ENCODE data around the gene PHF14.
A peak's percentile ranks its signal among the peaks of the same experiment; 100 is the strongest.

The PHF14 gene

GRCh38 chr7:11104578-11104977, 130.9 kb downstream of the PHF14 start:
- no peak for DNase-seq

- DNase-seq: no peak
Measured at GRCh38 chr7:11109659-11110058, 136.0 kb downstream of the PHF14 start.

- DNase-seq: no peak
Measured at GRCh38 chr7:11120068-11120664, 146.5 kb downstream of the PHF14 start.

DNA sequence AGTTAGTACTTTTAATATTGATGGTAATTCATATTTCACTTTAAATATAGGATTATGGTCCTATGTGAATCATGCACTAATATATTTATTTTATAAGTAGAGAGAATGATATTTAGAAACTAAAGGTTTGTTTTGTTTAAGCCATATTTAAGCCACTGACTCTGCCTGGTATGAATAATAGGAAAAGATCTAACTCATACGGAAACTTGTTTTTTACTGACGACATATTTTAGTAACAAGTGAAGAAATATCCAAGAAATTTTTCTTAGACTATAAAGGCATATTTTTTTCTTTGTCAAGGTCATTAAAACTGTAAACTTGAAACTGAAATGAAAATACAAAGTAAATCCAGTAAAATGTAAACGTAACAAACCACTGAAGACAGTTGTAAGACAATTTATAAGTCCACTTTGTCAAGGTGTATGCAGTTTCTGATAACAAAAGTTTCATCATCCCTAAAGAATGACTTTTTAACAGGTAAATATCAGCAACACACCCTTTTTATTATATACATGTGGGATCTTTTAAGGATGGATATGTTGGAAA, 147.1 kb downstream of the PHF14 start:
- DNase-seq: no peak

- DNase-seq: no peak
Measured at GRCh38 chr7:11124856-11125559, 151.3 kb downstream of the PHF14 start.

DNA sequence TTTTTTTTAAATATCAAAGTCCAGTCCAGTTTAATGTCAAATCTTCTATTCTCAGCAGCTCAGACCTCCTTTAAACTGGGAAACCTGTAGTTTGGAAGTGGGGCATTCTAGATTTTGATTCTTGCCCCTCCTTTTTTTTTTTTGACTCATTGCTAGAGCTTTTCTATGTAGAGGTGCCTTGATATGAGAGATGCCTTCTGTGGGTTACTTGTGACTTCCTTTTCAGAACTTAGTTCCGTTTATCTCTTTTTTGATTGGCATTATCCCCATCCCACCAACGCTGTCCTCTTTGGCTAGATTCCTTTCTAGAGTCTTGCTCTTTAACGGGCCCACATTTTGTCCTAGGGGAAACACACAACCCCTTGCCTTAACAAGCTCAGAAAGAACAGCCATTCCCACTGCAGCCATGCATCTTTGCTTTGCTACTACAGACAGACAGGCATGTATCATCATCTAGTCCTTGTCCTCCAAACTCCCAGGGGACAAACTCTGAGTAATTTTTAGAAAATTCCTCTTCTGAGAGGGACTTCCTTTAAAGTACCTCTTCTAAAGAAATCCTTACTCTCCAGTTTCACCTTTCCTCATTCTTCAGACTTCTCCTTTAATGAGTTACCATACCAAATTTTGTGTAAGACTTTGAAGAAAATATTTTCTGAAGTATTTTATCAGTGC, 153.6 kb downstream of the PHF14 start:
- DNase-seq: peak; percentile 73

DNA sequence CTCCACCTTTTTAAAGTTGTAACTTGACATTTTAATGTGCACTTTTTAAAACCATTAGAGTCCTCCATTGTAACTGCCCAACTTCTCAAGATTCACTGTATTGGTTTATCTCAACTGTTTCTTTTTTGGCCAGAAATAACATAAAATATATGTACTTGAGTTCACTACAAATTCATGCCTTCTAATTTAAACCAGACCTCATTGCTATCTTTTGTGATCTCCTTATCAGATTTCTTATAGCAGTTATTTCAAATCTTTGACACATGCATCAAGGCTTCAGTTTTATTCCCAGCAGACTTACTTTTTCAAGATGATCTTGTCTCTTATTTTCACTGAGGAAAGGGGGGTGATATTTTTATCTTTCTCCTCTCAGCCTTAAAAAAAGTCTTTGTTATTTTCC, 154.3 kb downstream of the PHF14 start:
- peak; percentile 12 for DNase-seq

GRCh38 chr7:11128498-11128897, 154.8 kb downstream of the PHF14 start:
- no peak for DNase-seq

DNA sequence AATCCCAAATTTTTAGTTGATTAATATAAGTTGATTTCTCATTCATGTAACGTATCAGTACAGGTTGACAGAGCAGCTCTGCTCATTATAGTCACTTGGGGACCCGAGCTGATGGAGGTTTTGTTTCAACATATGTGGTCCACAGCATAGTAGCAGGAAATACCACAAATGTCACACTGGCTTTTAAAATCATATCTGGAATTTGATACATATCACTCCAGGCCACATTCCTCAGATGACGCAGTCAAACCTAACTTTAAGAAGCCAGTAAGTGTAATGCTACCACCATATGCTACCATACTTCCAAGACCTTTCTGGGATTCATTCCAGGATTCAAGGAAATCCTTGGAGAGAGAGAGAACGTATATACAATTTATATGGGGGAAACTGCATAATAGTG, 156.3 kb downstream of the PHF14 start:
- peak; percentile 97 for DNase-seq

DNA sequence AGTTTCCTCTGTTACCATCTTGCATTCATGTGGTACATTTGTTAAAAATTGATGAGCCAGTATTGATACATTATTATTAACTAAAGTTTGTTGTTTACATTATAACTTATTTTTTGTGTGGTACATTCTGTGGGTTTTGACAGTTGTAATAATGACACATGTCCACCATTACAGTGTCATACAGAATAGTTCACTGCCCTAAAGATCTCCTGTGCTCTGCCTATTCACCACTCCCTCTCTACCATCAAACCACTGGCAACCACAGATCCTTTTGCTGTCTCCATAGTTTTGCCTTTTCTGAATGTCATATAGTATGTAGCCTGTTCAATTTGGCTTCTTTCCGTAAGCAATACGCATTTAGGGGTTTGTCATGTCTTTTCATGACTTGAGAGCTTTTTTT, 156.9 kb downstream of the PHF14 start:
- no peak for DNase-seq

- DNase-seq: no peak
Measured at GRCh38 chr7:11133436-11133959, 159.8 kb downstream of the PHF14 start.

- no peak for DNase-seq
Measured at GRCh38 chr7:11135573-11135972, 161.9 kb downstream of the PHF14 start.

DNA sequence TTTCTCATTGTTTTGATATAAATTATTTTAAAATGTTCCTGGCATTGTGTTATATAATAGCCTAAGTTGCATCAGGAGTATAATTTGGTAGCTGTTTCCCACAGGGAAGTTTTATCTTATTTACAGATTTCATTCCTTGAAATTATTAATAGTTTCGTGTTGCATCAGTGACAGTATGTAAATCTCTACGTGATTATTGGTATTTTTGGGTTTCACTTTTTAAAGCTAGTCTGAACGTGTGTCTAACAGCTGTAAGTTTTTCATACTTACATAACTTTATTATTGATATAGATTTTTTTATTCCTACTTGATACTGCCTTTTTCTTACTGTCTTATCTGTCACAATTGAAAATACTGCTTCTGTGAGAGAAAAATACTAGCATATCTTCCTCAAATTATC, 167.9 kb downstream of the PHF14 start:
- no peak for DNase-seq

DNA sequence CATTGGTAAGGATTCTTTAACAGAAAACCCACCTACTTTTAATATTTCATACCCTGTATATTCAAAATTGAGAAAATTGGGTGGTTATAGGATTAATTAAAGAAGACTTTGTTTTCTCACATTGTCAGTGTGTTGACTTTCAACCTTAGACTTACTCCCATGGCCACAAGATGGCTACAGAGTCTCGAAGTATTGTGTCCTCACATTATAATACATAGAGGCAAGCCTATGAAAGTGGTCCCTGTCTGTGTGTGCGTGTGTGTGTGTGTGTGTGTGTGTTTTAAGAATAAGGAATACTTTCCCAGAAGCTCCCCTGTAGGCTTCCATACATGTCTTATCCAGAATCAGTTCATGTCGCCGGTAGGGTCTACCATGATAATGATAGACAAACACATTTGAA, 180.0 kb downstream of the PHF14 start:
- DNase-seq: no peak

DNA sequence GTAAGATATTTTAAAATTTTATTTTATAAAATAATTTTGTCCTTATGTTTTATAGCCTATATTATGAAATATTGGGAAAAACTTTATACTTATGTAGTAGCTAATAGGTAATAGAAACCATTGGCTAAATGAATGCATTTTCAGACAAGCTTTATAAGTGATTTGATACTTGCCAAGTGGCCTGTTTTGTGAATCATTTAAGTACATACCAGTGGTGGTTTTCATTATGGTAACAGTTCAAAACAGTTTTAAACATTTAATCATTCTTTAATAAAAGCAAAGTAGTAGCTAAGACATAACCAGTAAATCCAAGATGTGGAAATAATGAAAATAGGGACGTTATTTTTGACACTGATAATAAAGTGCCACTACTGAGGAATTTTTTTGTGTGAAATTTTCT, 182.2 kb downstream of the PHF14 start:
- DNase-seq: peak; percentile 34

GRCh38 chr7:11161499-11161898, 187.8 kb downstream of the PHF14 start:
- DNase-seq: no peak

- no peak for DNase-seq
Measured at GRCh38 chr7:11163220-11163619, 189.5 kb downstream of the PHF14 start.

DNA sequence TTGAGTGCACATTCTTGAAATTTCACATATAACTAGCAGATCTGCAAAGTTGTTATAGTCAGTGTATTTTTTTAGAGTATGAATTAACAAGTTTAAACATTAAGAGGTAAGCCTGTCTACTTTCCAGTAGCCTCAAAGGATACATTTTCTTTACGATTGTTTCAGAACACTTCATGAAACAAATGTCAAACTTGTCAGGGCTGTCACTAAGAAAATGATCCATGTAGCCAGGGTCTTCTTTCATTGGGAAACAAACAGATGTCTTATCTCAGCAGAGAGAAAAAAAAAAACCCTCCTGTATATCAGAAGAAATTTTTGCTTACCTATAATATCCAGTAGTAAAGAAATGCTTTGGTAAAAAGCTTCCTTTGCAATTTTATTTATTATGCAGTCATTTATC, 192.4 kb downstream of the PHF14 start:
- DNase-seq: no peak

DNA sequence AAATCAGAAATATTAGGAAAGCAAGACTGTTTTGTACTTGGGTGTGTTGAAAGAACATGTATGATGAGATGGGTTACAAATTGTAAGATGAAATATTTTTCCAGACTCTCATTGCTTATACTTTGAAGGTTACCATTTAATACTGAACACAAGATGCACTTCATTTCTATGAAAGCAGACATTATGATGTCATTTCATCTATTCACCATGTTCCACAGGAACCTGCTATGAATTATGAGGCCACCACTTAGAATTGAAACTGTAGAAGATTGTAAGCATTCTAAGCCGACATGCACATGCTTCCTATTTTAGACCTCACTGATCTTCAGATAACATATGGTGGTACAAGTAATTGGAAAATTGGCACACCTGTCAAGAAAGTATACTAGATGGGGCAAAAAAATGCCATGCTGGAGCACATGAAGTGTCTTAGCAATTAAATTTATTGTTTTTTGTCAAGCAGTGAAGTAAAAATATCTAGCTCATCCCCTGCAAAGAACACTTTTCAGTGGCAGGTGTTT, 195.0 kb downstream of the PHF14 start:
- DNase-seq: no peak

GRCh38 chr7:11170175-11170574, 196.5 kb downstream of the PHF14 start:
- DNase-seq: no peak

GRCh38 chr7:11170863-11171568, 197.3 kb downstream of the PHF14 start:
- DNase-seq: no peak

DNA sequence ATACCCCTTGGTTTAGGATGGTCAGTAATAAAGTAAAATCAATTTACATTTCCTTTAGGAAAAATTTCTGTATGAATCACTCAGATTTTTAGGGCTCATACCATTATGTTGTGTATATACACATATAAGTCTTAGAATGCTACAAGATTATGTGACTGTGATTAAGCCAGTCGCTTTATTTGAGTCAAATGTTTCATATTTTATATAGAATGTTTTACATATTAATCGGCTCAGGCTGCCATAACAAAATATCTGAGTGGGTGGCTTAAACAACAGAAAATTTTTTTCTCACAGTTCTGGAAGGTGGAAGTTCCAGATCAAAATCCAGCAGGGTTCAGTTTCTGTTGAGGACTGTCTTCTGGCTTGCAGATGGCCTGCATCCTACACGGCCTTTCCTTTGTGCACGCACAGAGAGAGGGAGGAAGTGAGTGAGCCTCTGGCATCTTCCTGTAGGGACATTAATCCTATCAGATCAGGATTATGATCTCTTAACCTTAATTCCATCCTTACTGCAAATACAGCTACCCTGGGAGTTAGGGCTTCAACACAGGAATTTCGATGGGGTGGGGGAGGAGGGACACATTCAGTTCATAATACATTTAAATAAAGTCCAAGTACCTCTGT, 198.0 kb downstream of the PHF14 start:
- DNase-seq: peak; percentile 13

Measured in fibroblast of skin of scalp (primary cell).